Loucy (cell line): Measurements from ENCODE around the gene GATA1.

Source experiments
- EZH2phosphoT487 ChIP-seq: fragments of 200-600 bp; IDR thresholded peaks from 2 replicates; pipeline ENCODE4 v1.6.1; 2018; ENCODE audit warnings: antibody characterized with exemption, mild to moderate bottlenecking, moderate library complexity, borderline replicate concordance
- TF ChIP-seq, protein P1 (sequence below): fragments of 200-600 bp; sonication (generic); conservative IDR thresholded peaks from 2 replicates; pipeline ENCODE4 v1.5.1; 2014; ENCODE audit warnings: mild to moderate bottlenecking, antibody characterized with exemption, low read length

DNA sequence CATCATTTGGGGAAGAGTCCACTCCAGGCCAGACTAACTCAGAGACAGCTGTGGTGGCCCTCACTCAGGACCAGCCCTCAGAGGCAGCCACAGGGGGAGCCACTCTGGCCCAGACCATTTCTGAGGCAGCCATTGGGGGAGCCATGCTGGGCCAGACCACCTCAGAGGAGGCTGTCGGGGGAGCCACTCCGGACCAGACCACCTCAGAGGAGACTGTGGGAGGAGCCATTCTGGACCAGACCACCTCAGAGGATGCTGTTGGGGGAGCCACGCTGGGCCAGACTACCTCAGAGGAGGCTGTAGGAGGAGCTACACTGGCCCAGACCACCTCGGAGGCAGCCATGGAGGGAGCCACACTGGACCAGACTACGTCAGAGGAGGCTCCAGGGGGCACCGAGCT lies 36.7 kb downstream of the GATA1 start:
- TF ChIP-seq, protein P1, sequence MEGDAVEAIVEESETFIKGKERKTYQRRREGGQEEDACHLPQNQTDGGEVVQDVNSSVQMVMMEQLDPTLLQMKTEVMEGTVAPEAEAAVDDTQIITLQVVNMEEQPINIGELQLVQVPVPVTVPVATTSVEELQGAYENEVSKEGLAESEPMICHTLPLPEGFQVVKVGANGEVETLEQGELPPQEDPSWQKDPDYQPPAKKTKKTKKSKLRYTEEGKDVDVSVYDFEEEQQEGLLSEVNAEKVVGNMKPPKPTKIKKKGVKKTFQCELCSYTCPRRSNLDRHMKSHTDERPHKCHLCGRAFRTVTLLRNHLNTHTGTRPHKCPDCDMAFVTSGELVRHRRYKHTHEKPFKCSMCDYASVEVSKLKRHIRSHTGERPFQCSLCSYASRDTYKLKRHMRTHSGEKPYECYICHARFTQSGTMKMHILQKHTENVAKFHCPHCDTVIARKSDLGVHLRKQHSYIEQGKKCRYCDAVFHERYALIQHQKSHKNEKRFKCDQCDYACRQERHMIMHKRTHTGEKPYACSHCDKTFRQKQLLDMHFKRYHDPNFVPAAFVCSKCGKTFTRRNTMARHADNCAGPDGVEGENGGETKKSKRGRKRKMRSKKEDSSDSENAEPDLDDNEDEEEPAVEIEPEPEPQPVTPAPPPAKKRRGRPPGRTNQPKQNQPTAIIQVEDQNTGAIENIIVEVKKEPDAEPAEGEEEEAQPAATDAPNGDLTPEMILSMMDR: no peak
- no peak for TF ChIP-seq EZH2phosphoT487
